GM10847 (cell line): ENCODE measurements around the gene TENM4.

Experiments used
- POLR2A ChIP-seq: IDR thresholded peaks from 2 replicates; pipeline ENCODE4 v1.6.1; 2011; ENCODE audit not compliant: insufficient read length; ENCODE audit errors: extremely low read depth

The TENM4 gene

DNA sequence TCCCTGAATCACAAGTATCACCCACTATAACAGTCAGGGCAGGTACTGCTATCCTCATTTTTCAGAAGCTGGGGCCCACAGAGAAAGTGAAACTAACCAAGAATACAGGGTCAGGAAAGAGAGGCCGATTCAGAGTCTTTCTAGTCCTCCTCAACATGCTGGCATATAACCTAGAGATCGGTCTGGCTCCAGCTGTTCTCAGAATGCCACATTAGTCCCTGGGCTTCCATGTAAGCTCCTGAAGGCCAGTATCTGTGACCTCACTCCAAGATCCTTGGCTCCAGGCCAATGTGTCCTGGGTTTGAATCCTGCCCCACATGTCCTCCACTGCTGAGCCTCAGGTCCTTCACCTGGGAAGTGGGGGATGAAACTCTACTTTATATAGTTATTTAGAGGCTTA, 50.4 kb downstream of the TENM4 start:
- TF ChIP-seq POLR2A = no peak

DNA sequence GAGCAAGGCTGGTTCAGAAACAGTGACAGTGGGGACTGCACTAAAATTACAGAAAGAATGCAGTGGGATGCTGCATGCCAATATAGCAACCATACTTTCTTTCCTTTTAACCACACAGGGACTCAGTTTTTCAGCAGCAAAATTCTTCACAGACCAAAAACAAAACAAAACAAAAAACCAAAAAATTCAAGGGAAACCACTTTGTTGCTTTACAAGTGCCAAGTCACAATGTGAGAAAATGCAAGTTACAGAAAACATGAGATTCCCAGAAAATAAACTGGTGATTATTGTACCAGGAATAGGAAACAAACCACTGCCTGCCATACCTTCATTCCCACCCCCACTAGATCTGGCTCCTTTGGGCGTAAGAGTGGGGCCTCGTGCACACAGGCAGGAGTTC, 52.6 kb downstream of the TENM4 start:
- no peak for TF ChIP-seq POLR2A

DNA sequence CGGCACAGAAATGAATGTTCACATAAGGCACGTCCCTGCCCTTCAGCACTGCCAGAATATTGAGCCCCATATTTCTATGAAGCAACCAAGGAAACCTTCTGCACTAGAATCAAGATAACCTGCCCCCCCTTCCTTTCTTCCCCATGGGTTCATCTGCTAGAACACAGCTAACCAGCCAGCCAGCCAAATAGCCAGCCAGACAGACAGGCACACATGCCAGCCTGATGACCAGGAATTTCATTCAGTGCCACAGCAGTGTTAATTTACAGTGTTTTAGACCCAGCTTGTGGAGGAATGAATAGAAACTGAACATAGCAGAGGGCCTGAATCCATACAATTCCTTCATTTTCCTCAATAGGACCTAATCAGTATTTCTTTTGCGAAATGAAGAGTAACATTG, 57.0 kb downstream of the TENM4 start:
- TF ChIP-seq POLR2A = no peak

DNA sequence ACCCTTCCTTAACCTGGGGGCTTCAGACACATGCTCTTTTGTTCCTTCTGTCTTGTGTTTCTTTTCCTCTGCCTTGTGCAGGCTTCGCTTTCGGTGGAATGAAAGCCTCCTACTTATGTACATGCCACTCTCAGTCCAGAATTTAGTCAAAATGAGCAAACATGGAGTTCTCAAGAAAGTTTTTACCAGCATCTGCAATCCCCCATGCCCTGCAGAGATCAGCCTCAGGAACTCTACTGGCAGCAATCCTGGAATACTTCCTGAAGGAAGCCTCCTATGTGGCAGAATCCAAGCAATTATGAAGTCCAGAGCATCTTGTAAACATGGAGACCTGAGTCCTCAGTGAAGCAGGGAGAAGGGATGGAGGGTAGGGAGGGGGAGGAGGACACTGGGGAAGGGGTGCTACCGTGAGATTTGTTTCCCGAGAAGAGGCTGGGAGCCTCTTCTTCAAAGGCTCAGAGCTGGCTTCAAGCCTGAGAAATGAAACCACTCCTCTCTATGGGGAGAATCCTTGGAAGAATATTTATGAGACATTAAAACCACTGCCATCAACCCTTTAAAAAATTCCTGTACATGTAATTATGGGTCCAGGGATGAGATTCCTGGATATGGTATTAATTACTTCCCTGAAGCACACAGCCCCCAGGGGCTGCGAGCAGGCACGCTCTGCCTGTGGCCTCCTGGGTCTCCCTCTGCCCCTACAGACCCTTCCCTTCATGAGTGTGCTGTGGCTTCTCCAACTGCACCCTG, 58.4 kb downstream of the TENM4 start:
- no peak for TF ChIP-seq POLR2A

DNA sequence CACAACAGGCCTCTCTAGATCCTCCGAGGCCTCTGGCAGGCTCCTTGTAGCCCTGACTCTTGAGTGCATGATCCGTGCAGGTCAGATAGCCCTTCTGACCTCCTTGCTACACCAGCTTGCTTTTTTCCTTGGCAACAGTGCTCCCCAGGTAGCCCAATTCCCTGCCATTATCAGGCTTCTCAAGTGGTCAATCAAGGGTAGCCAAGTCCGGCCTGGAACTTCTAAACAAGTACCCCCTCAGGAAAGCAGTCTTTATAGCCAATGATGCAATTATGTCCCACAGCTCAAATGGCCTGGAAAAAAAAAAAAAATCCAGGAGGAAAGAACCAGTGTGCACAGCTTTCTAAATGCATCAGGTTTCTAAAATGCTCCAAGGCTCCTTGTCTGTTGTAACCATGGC, 59.8 kb downstream of the TENM4 start:
- TF ChIP-seq POLR2A = no peak

DNA sequence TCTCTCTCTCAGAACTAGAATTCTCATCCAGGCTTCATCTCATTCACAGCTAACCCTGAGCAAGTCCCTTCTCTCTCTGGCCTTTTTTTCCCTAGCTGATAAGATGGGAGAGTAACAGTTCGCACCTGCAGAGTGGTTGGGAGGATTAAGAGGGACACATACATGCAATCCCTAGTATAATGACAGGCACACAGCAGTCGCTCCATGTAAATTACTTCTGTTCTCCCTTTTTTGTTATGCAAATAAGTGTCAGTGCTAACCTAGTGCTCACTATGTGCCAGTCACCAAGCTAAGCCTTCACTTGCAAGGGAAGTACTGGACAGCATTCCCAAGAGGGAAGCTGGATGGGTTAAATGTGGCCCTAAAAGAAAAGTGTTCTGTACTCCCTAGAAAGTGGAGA, 63.4 kb downstream of the TENM4 start:
- TF ChIP-seq POLR2A = no peak

DNA sequence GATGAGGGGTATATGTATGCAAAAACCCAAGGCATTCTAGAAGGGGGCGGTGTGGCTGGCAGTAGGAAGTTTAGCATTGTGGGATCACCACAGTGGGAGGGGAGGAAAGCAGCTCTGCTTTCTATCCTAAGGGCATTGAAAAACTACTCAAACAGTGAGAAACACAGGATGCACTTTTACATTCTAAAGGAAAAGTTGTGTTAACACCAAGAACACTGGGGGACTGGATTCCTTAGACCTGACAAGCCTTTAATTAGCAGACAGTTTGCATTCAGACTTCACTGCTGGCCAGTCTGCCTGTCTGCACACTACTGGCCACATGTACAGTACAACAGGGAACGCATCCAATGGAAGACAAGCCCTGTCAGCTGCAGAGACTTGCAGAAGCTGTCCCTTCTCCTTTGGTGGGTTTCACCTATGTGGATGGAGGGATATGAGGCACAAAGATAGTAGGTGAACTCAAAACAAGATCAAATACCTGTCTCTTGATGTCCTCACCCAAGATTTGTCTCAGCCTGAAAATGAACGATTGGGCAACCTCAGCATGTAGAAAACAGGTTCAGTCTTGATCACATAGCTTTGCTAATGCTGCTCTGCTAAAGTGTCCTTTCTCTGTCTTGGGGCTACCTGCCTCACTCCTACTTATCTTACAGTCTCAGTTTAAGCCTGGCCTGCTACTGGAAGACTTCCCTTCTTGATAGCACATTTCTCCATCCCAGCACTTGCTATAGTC, 64.8 kb downstream of the TENM4 start:
- TF ChIP-seq POLR2A = no peak

DNA sequence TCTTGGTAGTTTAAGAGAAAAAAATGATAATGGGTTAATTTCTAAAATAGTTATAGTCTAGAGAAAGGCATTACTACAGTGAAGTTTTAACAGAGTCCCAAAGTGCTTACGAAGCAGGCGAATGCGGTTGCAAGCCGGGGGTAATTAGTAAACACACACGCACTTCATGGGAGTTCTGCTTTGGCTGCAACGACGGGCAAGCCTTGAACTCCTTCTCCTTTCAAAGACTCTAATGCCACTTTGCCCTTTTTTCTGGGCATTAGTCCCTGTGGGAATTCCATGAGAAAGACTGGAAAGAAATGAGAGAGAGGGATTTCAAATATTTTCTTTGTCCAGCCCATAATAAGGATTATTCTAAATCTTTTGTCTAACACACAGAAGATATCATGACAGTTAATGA, 66.1 kb downstream of the TENM4 start:
- TF ChIP-seq POLR2A = no peak

DNA sequence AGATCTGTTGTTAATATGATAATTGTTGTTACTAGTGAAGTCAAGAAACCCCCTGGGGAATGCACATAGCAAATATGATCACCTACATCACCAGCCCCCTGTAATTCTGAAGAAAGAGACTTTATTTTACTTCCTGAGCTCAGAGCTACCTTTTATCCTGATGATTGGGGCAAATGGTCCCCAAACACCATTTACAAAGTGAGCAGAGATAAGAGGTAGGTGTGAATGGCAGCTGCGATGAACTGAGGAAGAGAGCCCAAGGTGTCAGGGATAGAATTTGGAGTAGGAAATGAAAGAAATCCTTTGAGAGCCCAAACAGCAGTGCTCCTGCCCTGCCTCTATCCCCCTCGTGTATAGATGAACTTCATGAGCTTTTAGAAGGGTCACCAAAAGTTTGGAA, 69.1 kb downstream of the TENM4 start:
- no peak for TF ChIP-seq POLR2A

DNA sequence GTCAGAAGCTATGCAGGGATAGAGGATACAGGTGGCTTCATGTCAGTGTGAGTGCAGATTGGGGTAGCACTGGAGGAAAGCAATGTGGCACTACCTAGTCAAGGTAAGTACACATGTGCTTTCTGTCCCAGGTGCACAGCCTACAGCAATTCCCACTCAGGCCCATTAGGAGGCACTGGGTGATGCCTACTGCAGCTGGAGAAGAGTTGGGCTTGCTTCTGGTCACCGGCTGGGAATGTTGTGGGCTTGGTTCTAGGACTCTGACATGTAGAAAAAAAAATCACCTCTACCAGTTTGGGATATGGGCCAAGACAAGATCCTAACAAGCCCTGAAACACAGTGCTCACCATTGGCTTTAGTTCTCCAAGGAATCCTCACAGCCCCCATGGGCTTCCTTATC, 69.7 kb downstream of the TENM4 start:
- no peak for TF ChIP-seq POLR2A

DNA sequence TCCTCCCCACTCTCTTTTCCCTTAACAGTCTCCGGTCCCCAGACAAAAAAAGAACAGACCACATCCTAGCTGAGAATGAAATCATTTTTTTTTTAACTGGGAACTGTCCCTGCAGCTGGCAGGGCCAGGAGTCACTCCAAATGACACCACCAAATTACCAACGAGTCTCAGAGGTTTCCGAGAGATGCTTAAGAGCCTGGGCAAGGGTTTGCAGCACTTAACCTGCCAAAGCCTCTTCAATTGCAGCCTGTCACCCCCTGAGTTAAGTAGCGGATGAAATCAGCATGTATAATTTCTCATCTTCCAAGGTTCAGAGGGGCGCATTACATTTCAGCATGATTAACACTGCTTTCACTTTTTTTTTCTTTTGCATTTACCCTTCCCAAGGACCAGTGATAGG, 71.8 kb downstream of the TENM4 start:
- TF ChIP-seq POLR2A = no peak

DNA sequence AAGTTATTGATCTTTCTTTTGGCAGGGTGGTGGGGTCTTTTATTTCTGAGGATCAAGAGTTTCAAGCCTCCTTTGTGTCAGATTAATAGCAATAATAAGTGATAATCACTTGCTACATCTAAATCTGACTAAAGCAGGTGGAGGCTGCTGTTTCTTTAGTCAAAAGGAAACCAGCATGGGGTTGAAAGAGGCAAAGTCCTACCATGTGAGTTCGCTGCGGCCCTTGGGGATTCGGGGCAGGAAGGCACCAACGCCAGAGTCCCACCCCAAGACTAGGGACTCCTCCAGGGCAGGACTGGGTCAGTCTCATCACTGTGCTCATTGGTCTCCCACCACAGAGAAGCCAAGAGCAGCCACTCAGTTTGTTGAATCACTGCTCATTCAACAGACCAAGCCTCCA, 73.0 kb downstream of the TENM4 start:
- no peak for TF ChIP-seq POLR2A

DNA sequence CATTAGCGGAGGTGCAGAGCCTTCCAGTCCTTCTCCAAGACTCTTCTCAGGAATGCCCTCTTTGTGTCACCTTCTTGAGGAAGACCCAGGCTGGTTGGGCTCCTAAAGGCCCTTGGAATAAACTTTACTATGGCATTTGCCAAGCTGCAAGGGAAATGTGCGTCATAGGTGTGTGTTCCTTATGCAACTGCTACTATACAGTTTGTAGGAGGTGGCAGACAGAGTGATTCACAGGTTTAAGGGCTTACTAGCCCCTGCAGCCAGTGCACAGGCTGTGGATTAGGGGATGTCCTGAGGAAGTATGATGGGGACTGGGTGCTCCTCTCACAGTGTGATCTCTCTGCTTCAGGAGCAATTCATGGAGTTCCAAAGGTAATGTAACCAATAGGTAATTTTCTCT, 74.6 kb downstream of the TENM4 start:
- no peak for TF ChIP-seq POLR2A

DNA sequence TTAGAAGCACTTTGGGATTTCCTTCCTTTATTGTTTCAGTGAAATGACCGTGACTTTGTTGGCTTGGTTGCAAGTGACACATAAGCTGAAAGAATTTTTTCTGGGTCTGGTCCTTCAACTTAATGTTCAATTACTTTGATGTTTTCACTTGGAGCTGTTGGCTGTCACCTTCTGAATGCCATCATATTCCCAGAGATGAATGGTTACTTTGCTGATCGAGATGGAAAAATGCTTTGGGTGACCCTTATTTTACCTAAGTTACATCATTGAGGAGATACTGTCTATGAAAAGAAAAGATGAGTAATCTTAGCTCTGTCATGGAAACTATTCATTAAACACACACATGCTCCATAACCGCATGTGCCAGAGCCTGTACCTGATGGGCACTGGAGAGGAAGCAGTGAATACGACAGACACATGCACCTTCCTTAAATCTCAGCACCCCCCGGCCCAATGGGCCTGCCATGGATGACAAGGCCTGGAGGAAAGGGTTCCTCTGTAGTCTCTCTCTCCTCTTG, 76.9 kb downstream of the TENM4 start:
- no peak for TF ChIP-seq POLR2A

DNA sequence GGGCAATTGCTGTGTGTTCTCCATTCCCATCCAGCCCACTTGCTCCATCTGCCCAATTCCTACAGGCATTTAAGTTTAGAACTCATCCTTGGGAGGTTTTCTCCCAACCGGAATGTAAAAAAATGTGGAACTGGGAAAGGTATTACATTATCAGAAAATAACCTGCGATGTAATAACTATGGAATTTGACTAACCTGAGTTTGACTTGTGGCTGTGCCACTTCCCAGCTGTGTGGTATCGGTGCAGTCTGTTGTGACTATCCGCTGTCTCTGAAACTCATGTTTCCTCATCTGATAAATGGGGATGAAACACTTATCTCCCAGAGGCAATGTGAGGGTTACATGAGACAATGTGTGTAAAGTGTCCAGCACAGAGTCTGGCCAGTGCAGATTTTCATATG, 77.6 kb downstream of the TENM4 start:
- TF ChIP-seq POLR2A = no peak

DNA sequence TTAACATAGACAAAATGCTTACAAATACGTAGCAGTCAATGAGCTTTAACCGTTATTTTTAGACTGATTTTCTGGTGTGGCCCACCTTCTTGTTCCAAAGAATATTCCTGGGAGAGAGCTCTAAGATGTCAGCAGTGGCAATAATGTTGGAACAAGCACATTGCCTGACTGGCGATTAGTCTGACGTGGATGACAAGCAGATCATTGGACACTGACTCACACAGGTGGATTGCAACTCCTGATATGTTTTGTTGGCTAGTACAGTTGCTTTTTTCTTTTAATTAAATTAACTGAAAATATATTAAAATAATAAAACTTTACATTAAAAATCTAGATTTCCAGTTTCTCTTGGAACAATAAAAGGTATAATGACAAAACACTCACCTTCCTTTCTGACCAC, 78.0 kb downstream of the TENM4 start:
- no peak for TF ChIP-seq POLR2A
